AML-193 (cell line): ENCODE data around the gene SERPINE3.

ENCODE experiments used
- DNase-seq, 2 experiments: peaks; one replicate each; lab custom pipeline; 2025; lab: John Stamatoyannopoulos, UW

Gene SERPINE3

GRCh38 chr13:51339354-51339753, at the start of gene SERPINE3:
Gene SERPINE3, plus strand, starts transcription at chr13:51339691. Its CDS starts 1,401 bp downstream, at chr13:51341092.
- DNase-seq: no peak

GRCh38 chr13:51291341-51291740, 48.1 kb upstream of the SERPINE3 start:
- no peak for DNase-seq

- DNase-seq: no peak
These were observed 47.4 kb upstream of the SERPINE3 start for GRCh38 chr13:51292000-51292565.

- DNase-seq: no peak
These were observed 41.9 kb upstream of the SERPINE3 start for GRCh38 chr13:51297556-51297955.

GRCh38 chr13:51298812-51299211, 40.7 kb upstream of the SERPINE3 start:
- no peak for DNase-seq

- no peak for DNase-seq
These were observed 36.4 kb upstream of the SERPINE3 start for GRCh38 chr13:51303063-51303552.

GRCh38 chr13:51303882-51304281, 35.6 kb upstream of the SERPINE3 start:
- DNase-seq: no peak

- no peak for DNase-seq
These were observed 34.1 kb upstream of the SERPINE3 start for GRCh38 chr13:51305271-51305967.

GRCh38 chr13:51308781-51309180, 30.7 kb upstream of the SERPINE3 start:
- DNase-seq: peak in 1 of 2 experiments; percentile 13

GRCh38 chr13:51311231-51311630, 28.3 kb upstream of the SERPINE3 start:
- no peak for DNase-seq

GRCh38 chr13:51311957-51312520, 27.5 kb upstream of the SERPINE3 start:
- DNase-seq: no peak

GRCh38 chr13:51313619-51314018, 25.9 kb upstream of the SERPINE3 start:
- no peak for DNase-seq

GRCh38 chr13:51317262-51317661, 22.2 kb upstream of the SERPINE3 start:
- no peak for DNase-seq

- DNase-seq: no peak
These were observed 21.5 kb upstream of the SERPINE3 start for GRCh38 chr13:51318015-51318414.

- DNase-seq: no peak
These were observed 20.6 kb upstream of the SERPINE3 start for GRCh38 chr13:51318876-51319275.

- DNase-seq: no peak
These were observed 17.7 kb upstream of the SERPINE3 start for GRCh38 chr13:51321836-51322235.

- DNase-seq: no peak
These were observed 16.7 kb upstream of the SERPINE3 start for GRCh38 chr13:51322826-51323225.

- DNase-seq: no peak
These were observed 15.5 kb upstream of the SERPINE3 start for GRCh38 chr13:51323824-51324511.

GRCh38 chr13:51324714-51325420, 14.6 kb upstream of the SERPINE3 start:
- no peak for DNase-seq

- DNase-seq: no peak
These were observed 13.7 kb upstream of the SERPINE3 start for GRCh38 chr13:51325837-51326236.

GRCh38 chr13:51326777-51327176, 12.7 kb upstream of the SERPINE3 start:
- DNase-seq: no peak

GRCh38 chr13:51327961-51328360, 11.5 kb upstream of the SERPINE3 start:
- DNase-seq: peak; percentile 31 to 46
